ENCODE measurements around the gene PMPCA.

Gene PMPCA

GRCh38 chr9:136373300-136374182, 36.9 kb upstream of the PMPCA start, which contains the start of gene CARD9:
TSS of gene CARD9 (minus strand) at chr9:136373669. CDS start at chr9:136372078, 1,591 bp downstream.
- no peak for DNase-seq (ENCODE audit: low read depth in 3 of 3, low spot score in 1 of 3)

- no peak for DNase-seq (ENCODE audit: low read depth in 3 of 3, low spot score in 1 of 3)
These were observed 36.3 kb upstream of the PMPCA start for GRCh38 chr9:136374183-136374575.

GRCh38 chr9:136375096-136375495, 35.4 kb upstream of the PMPCA start:
- DNase-seq (ENCODE audit: low read depth in 3 of 3, low spot score in 1 of 3) = no peak

GRCh38 chr9:136376457-136376856, 34.0 kb upstream of the PMPCA start:
- no peak for DNase-seq (ENCODE audit: low read depth in 3 of 3, low spot score in 1 of 3)

GRCh38 chr9:136377341-136378169, 32.9 kb upstream of the PMPCA start:
- no peak for DNase-seq (ENCODE audit: low read depth in 3 of 3, low spot score in 1 of 3)

GRCh38 chr9:136378170-136379002, 32.1 kb upstream of the PMPCA start:
- DNase-seq (ENCODE audit: low read depth in 3 of 3, low spot score in 1 of 3) = no peak

- no peak for DNase-seq (ENCODE audit: low read depth in 3 of 3, low spot score in 1 of 3)
These were observed 31.5 kb upstream of the PMPCA start for GRCh38 chr9:136379003-136379287.

- DNase-seq (ENCODE audit: low read depth in 3 of 3, low spot score in 1 of 3) = no peak
These were observed 31.1 kb upstream of the PMPCA start for GRCh38 chr9:136379401-136379800.

- no peak for DNase-seq (ENCODE audit: low read depth in 3 of 3, low spot score in 1 of 3)
These were observed 30.6 kb upstream of the PMPCA start for GRCh38 chr9:136379891-136380290.

GRCh38 chr9:136380381-136380780, 30.1 kb upstream of the PMPCA start:
- DNase-seq (ENCODE audit: low read depth in 3 of 3, low spot score in 1 of 3) = no peak

GRCh38 chr9:136381311-136381710, 29.1 kb upstream of the PMPCA start:
- DNase-seq (ENCODE audit: low read depth in 3 of 3, low spot score in 1 of 3) = no peak

GRCh38 chr9:136381966-136382513, 28.4 kb upstream of the PMPCA start:
- DNase-seq (ENCODE audit: low read depth in 3 of 3, low spot score in 1 of 3) = no peak

- DNase-seq (ENCODE audit: low read depth in 3 of 3, low spot score in 1 of 3) = no peak
These were observed 27.0 kb upstream of the PMPCA start for GRCh38 chr9:136383436-136383835.

GRCh38 chr9:136385015-136385414, 25.4 kb upstream of the PMPCA start:
- no peak for DNase-seq (ENCODE audit: low read depth in 3 of 3, low spot score in 1 of 3)

GRCh38 chr9:136386018-136386417, 24.4 kb upstream of the PMPCA start:
- DNase-seq (ENCODE audit: low read depth in 3 of 3, low spot score in 1 of 3) = no peak

- DNase-seq (ENCODE audit: low read depth in 3 of 3, low spot score in 1 of 3) = no peak
These were observed 23.2 kb upstream of the PMPCA start for GRCh38 chr9:136387217-136387616.

GRCh38 chr9:136389396-136389795, 21.1 kb upstream of the PMPCA start:
- DNase-seq (ENCODE audit: low read depth in 3 of 3, low spot score in 1 of 3) = no peak

GRCh38 chr9:136391737-136392537, 18.5 kb upstream of the PMPCA start:
- no peak for DNase-seq (ENCODE audit: low read depth in 3 of 3, low spot score in 1 of 3)

GRCh38 chr9:136392538-136393449, 17.7 kb upstream of the PMPCA start:
- no peak for DNase-seq (ENCODE audit: low read depth in 3 of 3, low spot score in 1 of 3)
